NCI-H2107 treated with DMSO at 0.1 percent for 48 hours (cell line): ENCODE results near the gene SEC62.
"Not testable (repeated sequence)": the region's sequence is repeated elsewhere in the genome, so short reads cannot be mapped to it uniquely, and the experiment has no call there.

Source experiments
- DNase-seq: peaks from one replicate; lab custom pipeline; 2025; ENCODE audit not compliant: unreplicated experiment; lab: John Stamatoyannopoulos, UW

Gene SEC62

DNA sequence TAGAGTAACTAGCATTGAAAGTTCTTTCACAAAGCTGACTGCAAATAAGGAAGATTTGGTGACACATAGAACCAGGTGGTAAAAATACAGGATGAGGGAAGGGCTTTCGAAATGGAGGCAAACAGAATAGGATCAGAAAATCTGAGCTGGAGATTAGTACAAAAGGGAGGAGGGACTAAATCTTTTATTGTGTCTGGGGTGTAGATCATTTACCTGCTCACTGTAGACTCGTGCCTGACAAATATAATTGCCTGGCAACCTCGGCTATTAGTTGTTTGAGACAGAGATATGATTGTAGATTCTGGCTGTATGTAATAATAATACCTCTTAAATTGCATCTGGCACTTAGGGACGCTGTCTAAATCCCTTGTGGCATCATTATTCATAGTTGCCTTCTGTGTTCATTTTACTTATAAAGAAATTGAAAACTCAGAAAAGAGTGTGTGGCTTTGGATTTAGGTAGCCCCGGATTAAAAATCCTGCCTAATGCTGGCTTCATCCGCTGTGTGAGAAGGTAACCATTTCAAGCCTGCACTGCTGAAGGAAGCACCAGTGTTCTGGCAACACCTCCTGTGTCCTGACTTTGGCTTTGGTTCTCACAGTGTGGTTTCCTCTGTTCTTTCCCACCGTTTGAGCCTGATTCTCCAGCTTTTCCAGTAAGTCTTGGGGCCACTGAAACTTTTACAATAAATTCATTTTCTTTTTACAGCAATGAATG lies 46.2 kb downstream of the SEC62 start:
- peak; percentile 73 for DNase-seq

DNA sequence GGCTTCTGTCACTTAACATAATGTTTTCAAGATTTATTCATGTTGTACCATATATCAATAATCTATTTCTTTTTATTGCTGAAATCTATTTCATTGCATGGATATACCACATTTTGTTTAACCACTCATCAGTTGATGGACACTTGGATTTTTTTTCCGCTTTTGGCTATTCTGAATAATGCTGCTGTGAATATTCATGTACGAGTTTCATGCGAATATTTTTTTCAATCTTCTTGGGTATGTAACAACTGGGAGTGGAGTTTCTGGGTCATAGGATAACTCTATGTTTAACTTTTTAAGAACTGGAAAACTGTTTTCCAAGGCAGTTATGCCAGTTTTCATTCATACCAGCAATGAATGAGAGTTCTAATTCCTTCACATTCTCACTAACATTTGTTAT lies 49.5 kb downstream of the SEC62 start:
- DNase-seq: no peak

DNA sequence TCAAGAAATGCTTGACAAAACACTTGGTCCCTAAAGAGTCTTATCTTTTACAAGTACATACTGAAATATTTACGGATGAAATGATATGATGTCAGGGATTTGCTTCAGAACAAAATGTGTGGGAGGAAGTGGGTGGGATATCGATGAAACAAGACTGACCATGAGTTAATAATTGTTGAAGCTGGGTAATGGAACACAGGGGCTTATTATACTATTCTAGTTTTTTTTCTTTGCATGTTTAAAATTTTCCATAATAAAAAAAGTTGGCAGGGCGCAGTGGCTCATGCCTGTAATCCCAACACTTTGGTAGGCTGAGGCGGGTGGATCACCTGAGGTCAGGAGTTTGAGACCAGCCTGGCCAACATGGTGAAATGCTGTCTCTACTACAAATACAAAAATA lies 52.7 kb downstream of the SEC62 start:
- DNase-seq: not testable (repeated sequence)

DNA sequence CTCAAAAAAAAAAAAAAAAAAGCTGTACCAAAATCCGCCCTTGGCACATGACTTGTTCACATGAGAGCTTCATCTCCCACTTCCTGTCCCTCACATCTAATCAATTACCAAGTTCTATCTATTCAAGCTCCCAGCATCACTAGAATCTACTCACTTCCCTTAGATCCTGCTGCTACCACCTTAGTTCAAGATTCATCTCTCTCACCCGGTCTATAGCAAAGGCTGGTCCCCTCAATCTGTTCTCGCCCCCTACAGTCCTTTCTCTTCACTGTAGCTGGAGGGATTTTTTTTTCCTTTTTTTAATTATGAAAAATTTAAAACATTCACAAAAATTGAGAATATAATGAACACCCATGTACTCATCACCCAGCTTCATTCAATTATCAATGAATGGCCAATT lies 54.5 kb downstream of the SEC62 start:
- DNase-seq: no peak

DNA sequence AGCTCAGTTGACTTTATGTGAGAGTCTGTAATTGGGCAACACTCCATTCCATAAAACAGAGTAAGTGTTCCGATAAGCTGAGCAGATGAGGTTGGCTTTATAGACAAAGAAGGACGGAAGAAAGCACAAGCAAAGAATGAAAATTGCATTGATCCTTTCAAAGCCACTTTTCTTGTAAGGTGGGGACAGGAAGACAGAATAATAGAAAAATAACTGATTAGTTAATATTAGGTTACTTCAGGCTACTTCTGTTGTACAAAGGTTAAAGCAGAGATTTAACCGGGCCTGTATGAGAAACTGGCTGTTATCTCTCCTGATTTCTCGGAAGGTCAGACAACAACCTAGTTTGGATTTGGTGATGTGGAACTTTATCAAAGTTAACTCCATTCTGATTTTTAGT lies 55.7 kb downstream of the SEC62 start:
- DNase-seq: no peak

GRCh38 chr3:170023165-170023564 lies 56.6 kb downstream of the SEC62 start:
- DNase-seq: no peak

- DNase-seq: no peak
Observed at GRCh38 chr3:170024581-170024980, 58.0 kb downstream of the SEC62 start.

DNA sequence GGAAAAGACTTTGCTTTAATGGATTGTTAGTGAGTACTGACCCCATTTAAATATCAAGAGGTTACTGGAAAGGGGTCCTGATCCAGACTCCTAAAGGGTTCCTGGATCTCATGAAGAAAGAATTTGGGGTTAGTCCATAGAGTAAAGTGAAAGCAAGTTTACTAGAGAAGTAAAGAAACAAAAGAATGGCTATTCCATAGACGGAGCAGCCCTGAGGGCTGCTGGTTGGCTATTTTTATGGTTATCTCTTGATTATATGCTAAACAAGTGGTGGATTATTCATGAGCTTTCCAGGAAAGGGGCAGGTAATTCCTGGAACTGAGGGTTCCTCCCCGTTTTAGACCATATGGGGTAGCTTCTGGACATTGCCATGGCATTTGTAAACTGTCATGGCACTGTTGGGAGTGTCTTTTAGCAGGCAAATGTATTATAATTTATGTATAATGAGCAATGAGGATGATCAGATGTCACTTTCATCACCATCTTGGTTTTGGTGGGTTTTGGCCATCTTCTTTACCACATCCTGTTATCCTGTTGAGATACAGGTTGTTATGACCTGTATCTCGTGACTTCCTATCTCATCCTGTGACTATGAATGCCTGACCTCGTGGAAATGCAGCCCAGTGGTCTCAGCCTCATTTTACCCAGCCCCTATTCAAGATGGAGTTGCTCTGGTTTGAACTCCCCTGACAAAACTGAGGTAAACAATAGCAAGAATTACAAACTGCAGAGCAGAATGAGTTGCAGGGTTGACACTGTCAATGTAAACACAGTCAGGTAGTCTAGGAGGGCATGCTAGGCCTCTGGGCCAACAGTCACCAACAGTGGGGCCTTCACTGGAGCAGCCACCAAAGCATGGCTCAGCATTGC lies 60.9 kb downstream of the SEC62 start:
- DNase-seq: no peak

DNA sequence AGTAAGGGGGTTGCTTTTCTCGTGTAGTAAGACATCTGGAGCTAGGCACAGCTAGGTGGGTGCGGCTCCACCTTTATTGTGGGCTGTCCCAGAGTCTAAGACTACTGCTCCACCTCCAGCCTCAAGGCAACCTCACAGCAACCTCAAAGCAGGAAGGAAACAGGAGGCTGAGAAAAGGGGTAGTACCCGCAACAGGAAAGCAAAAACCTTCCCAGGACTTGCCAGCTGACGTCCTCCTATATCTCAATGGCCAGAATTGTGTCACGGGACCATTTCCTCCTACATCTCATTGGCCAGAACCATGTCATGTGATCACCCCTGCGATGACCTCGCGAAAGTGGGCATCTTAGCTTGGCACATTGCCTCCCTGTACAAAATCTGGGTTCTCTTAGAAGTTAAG lies 66.9 kb downstream of the SEC62 start:
- DNase-seq: no peak

DNA sequence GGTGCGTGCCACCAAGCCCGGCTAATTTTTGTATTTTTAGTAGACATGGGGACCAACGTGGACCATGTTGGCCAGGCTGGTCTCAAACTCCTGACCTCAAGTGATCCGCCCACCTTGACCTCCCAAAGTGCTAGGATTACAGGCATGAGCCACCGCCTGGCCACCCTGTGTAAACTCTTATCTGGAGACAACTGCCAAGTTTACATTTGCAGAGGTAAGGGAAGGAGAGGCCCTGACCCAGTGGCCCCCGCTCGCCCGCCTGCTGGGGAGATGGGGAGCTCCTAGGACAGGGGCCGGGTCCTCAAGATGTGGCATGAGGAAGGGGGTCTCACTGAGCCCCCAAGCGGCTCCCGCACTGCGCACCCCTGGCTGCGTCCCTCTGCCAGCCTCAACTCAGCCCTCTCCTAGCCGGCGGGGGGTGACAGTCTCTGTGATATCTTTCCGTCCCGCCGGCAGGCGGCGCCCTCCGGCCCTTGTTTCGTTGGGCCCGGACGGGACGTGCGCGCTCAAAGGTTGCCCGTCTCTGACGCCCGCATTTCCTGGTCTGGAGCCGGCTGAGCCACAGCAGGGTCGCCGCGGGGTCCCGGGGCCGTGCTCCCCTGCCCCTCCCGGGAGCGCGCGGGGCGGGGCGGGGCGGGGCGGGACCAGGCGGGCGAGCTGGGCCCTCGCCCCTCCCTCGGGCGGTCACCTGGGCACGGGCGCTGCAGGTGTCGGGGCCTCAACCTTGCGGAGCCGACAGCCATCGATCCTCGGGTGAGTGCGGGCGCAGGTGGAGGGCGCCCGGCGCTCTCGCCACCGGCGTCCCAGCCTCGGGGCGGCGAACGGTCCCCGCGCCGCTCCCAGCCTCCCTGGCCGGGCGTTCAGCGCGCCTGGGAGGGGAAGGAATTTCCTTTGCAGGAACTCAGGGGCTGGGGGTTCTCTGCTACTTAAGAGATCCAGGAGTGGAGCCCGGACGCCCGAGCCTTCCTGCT lies 71.1 kb downstream of the SEC62 start, which contains the start of gene GPR160:
GPR160 (plus strand) TSS at position 533 of the 971 bp plus-strand sequence. CDS start 45,978 bp downstream, outside the sequence.
- DNase-seq: peak; percentile 70

- DNase-seq: peak; percentile 46
Observed at GRCh38 chr3:170038434-170039110, 72.0 kb downstream of the SEC62 start.

GRCh38 chr3:170040418-170040817 lies 73.8 kb downstream of the SEC62 start:
- DNase-seq: no peak

GRCh38 chr3:170043506-170043905 lies 76.9 kb downstream of the SEC62 start:
- DNase-seq: no peak

DNA sequence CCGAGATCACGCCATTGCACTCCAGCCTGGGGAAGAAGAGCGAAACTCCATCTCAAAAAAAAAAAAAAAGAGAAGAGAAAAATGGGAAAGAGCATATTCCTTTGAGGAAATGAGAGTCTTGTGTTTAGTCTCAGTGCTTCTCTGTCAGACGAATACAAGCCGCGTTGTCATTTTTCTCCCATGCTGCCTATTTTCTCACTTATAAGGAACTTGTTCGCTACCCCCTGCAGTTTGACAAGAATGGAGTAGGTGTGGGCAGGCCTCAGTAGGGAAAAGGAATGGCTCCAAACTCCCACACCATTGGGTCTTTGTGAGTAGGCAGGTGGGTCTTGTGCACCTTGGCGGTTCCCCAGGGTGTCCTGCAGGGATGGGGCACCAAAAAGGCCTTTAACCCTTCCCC lies 77.7 kb downstream of the SEC62 start:
- DNase-seq: no peak

- no peak for DNase-seq
Observed at GRCh38 chr3:170044795-170045244, 78.2 kb downstream of the SEC62 start.

DNA sequence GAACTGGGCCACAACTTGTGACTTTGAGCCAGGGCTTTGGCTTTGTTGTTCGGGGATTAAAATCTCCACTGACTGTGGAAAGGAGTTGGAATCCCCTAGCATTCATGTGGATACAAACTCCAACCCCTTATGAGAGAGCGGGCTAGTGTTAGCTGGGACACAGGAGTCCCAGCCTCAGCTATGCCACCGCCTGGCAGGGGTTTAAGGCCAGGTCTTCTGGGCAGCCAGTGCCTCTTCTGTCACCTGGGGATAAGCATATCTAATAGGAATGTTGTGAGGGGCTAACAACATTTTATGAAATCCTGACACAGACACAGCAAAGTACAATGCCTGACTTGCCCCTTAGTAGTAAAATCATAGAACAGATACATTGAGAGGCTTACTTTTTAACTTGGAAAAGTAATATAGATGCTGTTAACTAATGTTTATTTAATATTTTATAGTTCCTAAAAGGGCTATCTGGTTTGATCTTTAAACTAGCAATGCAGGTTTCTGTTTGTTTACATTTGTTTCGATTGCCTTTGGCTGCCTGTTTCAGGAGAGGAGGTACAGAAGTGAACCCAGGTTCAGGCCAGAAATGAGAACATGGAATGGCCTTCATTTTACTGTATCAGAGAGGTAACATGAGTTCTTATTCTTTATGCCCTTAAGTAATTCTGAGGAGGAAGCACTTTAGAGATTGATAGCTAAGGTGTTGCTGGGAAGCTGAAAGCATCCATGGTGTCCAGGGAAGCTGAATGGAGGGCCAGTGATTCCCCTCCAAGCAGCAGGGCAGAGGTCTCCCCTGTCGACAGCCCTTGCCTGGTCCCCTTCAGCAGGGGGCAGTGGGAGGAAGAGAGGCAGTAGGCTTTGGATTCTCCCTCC lies 79.9 kb downstream of the SEC62 start:
- no peak for DNase-seq

GRCh38 chr3:170047133-170047404 lies 80.5 kb downstream of the SEC62 start:
- DNase-seq: no peak
